T1000 (cell line): ENCODE results near the gene CDK16.

Experiments used
- DNase-seq: peaks from one replicate; lab custom pipeline; 2025; ENCODE audit warnings: mixed read lengths; lab: John Stamatoyannopoulos, UW

CDK16 gene

DNA sequence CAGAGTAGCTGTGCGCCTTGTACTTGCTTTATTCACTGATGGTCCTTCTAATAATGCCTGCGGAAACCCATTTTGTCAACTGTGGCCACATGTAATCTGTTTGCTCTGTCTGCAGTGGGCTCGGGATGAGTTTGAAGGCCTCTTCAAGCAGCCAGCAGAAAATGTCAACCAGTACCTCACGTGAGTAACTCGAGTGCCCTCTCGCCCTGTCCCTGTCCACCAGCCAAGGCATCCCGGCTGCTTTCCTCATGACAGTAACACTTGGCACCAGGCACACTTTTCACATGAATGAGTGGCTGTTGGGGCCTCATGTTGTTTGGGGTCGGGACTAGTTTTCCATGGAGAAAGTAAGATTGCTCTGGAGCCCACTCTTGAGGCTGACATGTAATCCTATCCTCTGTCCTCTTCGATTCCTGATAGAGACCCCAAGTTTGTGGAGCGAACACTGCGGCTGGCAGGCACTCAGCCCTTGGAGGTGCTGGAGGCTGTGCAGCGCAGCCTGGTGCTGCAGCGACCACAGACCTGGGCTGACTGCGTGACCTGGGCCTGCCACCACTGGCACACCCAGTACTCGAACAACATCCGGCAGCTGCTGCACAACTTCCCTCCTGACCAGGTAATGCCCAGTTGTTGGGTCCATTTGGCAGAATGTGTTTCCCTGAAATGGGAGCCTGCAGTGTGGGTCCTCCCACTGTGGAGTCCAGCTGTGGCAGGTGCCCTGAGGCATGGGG lies 8.8 kb upstream of the CDK16 start:
- DNase-seq: no peak

DNA sequence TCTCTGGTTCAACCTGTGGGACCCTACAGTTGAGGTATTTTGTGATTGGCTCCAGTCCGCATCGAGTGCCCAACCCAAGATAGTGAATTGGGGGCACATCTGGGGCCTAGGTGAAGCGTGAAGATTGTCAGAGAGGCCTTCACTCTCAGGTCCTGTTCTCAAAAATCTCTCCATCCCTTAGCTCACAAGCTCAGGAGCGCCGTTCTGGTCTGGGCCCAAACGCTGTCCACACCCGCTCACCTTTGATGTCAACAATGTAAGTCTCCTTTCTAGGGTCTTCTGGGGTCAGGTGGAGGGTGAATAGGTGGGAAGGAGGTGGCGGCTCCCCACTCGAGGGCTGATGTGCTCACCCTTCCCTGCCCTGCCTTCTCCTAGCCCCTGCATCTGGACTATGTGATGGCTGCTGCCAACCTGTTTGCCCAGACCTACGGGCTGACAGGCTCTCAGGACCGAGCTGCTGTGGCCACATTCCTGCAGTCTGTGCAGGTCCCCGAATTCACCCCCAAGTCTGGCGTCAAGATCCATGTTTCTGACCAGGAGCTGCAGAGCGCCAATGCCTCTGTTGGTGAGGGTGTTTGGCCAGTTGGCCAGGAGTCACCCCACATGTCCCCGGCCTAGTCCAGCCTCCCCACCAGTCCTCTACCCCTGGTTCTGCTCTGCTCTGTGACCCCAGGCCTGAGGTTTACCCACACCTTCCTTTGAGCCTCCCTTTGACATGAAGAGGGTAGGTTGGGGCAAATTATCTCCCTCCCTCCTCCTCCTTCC lies 7.6 kb upstream of the CDK16 start:
- DNase-seq: no peak

DNA sequence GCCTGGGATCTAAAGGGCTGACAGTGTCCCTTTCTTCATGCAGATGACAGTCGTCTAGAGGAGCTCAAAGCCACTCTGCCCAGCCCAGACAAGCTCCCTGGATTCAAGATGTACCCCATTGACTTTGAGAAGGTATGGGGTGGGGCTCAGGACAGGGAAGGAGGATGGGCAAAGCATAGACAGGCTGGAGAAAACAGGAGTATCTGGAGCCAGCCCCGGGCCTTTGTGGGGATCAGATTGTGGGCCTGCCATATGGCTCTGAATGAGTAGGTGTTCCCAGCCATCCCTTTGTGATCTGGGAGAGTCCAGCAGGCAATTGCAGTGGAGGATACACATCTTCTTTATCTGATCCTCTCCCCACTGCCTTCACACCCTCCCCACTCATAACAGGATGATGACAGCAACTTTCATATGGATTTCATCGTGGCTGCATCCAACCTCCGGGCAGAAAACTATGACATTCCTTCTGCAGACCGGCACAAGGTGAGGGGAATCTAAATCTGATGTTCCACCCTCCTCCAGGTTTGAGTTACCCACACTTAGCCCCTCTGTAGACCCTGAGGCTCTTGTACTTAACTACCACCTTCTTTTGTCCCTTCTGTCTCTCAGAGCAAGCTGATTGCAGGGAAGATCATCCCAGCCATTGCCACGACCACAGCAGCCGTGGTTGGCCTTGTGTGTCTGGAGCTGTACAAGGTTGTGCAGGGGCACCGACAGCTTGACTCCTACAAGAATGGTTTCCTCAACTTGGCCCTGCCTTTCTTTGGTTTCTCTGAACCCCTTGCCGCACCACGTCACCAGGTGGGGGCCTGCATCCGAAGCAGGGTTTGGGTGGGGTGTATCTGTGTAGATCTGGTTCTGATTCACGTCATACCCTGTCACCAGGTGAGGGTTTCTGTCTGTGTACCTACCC lies 5.8 kb upstream of the CDK16 start:
- DNase-seq: no peak

DNA sequence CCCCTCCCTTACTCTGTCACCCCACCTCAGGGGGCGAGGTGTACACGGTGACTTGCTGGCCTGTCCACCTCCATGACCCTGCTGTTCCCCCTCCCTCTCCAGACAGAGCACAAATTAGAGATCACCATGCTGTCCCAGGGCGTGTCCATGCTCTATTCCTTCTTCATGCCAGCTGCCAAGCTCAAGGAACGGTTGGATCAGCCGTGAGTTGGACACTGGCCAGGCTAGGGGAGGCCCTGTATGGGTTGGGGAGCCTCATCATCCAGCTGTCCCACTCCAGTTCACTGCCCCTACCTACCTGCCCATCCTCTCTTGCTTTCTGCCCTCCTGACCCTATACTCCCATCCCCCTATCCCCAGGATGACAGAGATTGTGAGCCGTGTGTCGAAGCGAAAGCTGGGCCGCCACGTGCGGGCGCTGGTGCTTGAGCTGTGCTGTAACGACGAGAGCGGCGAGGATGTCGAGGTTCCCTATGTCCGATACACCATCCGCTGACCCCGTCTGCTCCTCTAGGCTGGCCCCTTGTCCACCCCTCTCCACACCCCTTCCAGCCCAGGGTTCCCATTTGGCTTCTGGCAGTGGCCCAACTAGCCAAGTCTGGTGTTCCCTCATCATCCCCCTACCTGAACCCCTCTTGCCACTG lies 3.9 kb upstream of the CDK16 start:
- no peak for DNase-seq

DNA sequence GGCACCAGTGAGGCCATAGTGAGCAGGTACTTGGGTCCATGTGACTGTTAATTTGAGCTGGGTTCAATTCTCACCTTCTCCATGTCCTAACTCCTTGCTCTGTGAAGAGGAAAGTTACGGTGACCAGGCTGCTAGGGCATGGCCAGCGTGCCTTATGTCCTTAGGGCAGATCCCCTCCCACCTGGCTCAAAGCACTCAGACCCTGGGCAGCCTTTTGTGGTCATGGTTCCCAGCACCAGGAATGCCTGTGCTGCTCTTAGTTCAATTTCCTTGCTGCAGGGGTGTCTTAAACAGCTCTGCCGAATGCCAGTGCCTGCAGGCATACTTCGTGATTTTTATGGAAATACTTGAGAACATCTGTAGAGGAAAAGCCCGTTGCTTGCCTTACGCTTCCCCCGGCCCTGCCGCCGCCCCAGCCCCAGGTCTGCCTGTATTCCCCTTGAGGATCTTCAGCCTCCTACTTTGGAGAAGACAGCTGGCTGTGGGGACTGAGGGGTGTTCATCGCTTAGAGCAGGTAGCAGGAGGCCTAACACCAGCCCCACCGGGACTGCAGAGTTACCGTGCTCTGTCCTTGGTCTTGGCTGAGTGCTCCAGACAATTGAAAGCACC lies 3.1 kb upstream of the CDK16 start:
- no peak for DNase-seq

DNA sequence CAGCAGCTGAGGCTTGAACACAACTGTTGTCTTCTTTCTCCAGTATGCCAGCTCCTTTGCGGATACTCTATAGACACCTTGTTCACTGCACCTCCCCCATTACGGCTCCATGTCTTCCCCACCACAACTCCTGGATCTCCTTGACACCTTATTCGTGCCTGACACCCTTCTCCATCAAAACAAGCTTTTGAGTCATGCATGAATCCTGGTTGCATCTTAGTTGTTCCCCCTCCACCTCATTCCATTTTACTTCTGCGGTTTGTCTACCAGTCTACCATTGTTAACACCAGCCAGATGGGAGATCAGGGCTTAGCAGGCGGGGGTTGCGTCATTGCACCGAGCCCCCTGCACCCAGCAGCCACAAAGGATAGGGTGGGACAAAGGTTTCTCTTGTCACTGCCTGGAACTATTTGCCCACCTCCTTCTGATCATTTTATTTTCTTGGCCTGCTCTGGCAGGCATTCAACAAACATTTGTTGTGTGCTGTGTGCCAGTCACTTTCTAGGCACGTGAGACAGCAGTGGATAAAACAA lies 2.0 kb upstream of the CDK16 start:
- DNase-seq: no peak

DNA sequence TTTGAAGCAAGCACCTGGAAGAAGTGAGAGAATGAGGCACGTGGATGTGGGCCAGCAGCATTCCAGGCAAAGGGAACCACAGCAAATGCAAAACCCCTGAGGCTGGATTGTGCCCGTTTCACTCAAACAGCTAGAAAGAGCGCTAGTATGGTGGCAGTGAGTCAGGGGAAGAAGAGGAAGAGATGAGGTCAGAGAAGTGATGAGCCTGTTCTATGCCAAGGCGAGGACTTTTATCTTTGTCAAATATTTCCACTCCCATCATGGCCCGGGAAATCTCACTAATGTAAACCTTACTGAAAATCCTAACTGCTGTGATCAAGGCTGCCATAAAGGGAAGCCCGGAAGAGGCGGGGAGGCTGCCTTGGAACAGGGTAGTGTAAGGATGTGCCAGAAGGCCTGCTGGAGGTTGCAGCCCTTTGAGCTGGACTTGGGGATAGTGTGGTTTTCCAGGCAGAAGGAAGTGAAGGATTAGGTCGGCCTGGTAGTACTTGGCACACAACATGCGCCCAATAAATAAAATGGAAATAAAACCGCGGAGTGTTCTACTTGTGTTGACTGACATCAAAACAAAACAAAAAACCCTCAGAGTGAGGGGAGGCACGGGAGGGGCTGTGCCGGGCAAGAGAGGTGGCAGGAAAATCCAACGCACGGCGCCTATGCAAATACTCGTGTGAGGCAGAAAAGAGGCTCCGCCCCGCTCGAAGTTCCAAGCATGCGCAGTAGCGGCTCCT lies 1.2 kb upstream of the CDK16 start:
- no peak for DNase-seq

DNA sequence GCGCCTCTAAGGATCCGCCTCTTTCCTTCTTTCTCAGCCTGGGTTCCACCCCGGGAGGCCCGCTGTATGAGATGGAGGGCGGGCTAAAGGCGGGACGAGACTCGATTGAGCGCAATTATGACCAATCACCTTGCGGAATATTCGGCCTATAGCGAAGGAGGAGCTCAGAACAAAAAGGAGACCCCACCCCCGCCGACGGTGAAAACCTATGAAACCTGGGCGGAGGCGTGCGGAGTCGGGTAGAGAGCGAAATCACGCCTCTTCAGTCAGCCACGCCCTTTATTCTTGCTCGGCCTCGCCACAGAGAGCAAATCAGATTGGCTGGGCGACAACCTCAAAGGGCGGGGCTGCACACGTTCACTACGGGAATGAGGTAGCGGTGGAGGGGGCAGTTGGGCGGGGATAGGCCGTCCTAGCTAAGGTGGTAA lies 615 bp upstream of the CDK16 start:
- DNase-seq: peak; percentile 89

DNA sequence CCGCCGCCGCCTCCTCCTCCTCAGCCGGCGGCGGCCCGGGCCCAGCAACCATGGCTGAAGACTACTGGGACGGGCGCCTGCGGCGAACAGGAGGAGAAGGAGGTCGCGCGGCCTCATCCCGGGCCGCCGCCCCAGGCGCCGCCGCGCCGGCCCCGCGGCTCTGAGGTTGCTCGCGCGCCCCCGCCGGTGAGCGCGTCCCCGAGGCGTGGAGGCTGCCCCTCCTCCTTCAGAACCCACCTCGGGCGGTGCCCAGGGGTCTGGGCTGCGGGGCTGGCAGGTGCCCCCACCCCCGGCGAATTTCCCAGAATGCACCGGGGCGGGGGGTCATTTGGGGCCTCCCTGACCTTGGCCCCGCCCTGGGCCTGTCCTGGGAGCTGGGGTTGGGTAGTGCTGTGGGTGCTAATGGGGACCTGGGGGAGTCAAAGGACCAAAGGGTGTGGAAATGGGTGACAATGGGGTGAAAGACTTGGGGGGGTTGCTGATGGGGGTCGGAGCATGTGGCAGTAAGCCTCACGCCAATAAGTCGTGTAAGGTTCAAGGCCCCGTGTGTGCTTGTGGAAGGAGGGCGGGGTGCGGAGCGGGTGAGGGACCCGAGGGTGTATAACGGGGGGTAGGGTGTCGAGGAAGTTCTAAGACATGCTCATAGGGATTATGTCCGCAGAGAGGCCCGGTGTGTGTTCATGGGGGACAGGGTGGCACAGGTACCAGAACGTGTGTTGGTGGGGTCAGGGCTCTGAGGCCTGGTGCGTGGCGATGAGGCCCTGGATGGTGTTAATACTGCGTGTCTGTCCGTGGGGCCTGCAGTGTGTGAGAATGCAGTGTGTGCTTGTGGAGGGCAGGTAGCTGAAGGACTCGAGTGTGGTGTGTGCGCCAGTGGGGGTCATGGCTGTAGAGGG lies 687 bp downstream of the CDK16 start:
- no peak for DNase-seq

DNA sequence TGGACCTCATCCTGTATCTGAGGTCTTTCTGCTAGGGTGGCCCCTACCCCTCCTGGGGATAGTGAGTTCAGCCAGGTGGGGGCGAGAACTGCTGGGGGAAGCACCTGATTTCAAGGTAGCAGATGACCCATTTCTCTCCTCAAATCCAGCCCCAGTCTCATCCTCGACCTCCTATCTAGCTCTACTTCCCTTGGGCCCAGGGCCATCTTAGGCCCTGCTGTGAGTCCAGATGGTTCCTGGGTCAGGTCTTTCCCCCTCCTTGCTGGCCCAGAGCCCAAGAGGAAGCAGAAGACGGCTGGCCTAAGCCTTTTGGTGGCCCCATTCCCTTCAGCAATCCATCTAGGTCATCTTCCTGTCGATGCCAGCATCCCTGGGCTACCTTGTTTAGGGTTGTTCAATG lies 3.3 kb downstream of the CDK16 start:
- no peak for DNase-seq

DNA sequence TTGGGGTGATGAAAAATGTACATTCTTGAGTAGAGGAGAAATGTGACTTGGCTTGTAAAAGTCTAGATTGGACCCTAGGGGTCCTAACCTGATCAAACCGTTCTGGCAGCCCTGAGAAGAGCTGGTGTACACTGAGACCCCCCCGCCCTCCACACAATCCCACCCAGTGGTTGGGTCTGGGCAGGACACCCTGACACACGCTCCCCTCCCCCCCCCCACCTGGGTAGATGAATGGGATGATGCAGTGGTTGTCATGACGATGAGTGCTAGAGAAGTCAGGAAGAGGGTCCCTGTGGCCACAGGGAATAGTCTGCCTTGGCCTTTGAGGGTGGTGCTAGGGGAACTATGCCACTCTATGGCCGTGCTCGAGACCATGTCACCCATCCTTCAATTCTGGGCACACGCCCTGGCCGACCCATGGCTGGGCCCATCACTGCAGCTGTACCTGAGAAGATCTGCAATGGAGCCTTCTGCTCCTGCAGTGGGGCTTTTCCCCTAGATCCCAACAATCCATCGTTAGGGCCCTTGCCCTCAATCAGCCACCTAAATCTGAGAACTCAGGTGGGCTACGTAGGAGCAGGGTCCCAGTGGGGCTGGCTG lies 4.4 kb downstream of the CDK16 start:
- no peak for DNase-seq

DNA sequence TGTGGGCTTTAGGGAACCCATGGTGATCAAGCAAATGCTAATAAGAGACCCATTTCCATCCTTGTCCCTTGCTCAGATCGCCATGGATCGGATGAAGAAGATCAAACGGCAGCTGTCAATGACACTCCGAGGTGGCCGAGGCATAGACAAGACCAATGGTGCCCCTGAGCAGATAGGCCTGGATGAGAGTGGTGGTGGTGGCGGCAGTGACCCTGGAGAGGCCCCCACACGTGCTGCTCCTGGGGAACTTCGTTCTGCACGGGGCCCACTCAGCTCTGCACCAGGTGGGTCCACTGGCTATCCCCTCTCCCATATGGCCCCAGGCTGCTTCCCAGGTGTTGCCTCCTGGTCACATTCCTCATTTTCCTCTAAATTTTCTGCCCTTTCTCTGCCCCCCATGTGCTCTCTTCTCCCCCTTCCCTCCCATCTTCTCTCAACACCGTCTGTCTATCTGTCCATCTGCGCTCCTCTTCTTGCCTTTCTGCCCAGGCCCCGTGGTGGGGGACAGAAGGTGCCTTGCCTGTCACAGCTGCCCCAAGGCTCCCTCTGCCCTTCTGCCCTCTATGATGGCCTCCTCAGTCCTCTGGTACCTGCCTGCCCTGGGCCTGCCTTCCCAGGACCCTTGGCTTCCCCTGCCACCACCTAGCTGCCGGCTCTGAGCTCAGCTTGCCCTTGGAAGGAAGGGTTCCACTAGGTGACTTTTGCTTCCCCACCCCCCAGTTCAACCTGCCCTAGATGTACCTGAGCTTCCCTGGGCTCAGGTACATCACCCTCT lies 5.2 kb downstream of the CDK16 start:
- DNase-seq: no peak

DNA sequence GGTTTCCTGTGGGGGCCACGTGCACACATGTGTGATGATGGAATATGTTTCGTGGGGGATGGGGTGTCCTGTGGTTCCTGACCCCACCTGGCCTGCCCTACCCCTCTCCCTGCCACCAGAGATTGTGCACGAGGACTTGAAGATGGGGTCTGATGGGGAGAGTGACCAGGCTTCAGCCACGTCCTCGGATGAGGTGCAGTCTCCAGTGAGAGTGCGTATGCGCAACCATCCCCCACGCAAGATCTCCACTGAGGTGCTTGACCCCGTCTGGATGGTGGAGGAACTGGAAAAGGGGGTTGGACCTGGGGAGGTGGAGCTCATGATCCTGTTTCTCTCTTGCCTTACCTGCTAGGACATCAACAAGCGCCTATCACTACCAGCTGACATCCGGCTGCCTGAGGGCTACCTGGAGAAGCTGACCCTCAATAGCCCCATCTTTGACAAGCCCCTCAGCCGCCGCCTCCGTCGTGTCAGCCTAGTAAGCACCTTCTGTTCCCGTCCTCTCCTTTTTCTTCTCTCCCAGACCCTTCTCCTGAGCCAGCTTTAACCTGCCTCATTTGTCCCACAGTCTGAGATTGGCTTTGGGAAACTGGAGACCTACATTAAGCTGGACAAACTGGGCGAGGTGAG lies 5.9 kb downstream of the CDK16 start:
- no peak for DNase-seq

DNA sequence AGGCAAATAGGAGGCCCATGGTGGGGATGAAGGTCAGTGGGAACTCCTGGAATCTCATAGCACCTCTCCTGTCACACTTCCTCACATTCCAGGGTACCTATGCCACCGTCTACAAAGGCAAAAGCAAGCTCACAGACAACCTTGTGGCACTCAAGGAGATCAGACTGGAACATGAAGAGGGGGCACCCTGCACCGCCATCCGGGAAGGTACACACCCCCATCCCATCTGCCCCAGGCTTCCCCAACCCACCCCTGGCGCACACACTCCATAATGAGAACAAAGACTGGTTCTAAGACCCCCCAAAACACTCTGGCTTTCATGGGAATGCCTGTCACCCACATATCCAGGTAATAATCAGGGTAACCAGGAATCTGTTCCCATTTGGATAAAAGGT lies 6.4 kb downstream of the CDK16 start:
- DNase-seq: no peak

DNA sequence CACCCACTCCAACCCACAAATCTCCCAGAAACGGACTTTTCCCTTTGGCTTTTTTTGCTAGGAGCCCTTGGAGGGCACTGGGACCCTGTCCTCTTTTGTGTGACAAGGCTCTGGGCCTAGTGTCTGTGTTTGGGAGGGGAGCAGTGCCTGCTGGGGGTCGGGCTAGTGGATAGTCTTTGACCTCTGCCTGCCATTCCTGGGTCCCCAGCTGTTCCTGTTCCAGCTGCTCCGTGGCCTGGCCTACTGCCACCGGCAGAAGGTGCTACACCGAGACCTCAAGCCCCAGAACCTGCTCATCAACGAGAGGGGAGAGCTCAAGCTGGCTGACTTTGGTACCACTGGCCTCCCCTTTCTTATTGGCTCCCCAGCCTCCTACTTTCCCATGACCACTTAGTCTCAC lies 7.6 kb downstream of the CDK16 start:
- DNase-seq: no peak

DNA sequence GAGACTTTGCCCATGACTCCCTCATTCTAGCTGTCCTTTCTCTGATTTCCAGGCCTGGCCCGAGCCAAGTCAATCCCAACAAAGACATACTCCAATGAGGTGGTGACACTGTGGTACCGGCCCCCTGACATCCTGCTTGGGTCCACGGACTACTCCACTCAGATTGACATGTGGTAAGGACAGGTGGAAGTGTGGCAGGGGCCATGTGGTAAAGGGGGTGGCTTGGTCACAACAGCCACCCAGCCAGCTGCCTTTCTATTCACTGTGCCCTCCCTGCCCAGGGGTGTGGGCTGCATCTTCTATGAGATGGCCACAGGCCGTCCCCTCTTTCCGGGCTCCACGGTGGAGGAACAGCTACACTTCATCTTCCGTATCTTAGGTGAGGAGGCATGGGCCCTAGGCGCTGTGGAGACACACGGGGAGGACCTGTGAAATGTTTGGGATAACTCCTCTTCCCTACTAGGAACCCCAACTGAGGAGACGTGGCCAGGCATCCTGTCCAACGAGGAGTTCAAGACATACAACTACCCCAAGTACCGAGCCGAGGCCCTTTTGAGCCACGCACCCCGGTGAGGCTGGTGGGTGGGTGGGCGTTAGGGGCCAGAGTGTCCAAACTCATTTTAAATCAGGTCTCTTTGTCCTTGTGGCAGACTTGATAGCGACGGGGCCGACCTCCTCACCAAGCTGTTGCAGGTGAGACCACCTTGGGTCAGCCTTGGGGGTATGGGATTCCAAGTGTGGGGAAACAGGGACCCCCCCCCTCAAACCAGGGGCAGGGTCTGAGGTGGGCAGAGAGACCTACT lies 8.3 kb downstream of the CDK16 start:
- DNase-seq: no peak

DNA sequence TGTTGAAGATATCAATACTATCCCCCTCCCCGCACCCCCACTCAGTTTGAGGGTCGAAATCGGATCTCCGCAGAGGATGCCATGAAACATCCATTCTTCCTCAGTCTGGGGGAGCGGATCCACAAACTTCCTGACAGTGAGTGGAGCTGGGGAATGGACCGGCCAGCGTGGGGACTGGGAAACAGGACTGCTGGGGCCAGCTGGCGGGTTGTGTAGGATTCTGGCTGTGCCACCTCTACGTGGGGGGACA lies 8.8 kb downstream of the CDK16 start:
- no peak for DNase-seq
